ENCODE results near the gene RFXANK.
"Not testable (repeated sequence)": the region's sequence is repeated elsewhere in the genome, so short reads cannot be mapped to it uniquely, and the experiment has no call there.

Gene RFXANK

GRCh38 chr19:19204181-19204580, 12.1 kb downstream of the RFXANK start:
- DNase-seq (ENCODE audit: extremely low spot score, insufficient read length, low read depth) (no peak), FAIRE-seq (no peak)

- FAIRE-seq (no peak), DNase-seq (ENCODE audit: extremely low spot score, insufficient read length, low read depth) (no peak)
Observed at GRCh38 chr19:19205416-19206410, 13.7 kb downstream of the RFXANK start.

DNA sequence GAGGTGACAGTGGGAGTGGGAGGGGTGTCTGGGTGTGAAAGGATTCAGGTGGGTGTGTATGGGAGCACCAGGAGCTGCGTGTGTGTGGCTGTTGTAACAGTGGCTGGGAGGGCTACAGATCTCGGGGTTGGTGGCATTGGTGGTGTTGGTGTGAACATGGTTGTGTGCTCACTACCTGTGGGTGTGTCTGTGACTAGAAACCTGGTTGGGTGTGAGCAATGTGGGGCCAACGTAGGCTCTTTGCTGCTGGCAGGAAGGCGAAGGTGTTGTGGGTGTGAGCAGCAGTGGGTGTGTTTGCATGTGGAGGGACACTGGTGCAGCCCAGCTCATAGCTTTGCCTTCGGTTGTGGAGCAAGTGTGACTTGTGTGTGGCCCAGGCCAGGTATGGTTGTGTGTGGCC, 14.9 kb downstream of the RFXANK start:
- FAIRE-seq (no peak), DNase-seq (ENCODE audit: extremely low spot score, insufficient read length, low read depth) (no peak)

GRCh38 chr19:19207637-19208572, 15.8 kb downstream of the RFXANK start:
- no peak for DNase-seq (ENCODE audit: extremely low spot score, insufficient read length, low read depth)
- FAIRE-seq, result no peak

DNA sequence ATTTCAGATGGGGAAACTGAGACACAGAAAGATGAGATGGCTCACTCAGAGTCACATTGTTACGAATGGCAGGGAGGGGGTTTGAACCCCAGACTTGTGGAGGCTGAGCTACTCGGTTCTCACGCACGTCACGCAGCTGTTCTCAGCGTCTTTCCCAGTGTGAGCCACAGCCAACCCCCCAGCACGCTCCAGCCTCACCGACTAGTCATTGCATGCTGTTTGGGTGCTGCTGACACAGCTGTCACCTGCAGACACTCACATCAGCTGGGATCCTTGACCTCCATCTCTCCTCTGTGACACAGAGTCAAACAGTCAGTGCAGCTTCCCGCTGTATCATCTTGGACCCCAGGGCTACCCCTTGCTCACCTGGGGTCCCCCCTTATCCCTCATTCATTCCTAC, 17.3 kb downstream of the RFXANK start:
- no peak for DNase-seq (ENCODE audit: extremely low spot score, insufficient read length, low read depth)

GRCh38 chr19:19211499-19212420, 19.7 kb downstream of the RFXANK start, which contains the start of gene NCAN:
NCAN (plus strand) TSS chr19:19211958; CDS start chr19:19216954, 4,996 bp downstream.
- DNase-seq (ENCODE audit: extremely low spot score, insufficient read length, low read depth) (no peak), FAIRE-seq (no peak)

More for the DNA sequence above, 17.3 kb downstream of the RFXANK start:
- no peak for FAIRE-seq

- FAIRE-seq, result no peak
- no peak for DNase-seq (ENCODE audit: extremely low spot score, insufficient read length, low read depth)
Observed at GRCh38 chr19:19212916-19213315, 20.9 kb downstream of the RFXANK start.

DNA sequence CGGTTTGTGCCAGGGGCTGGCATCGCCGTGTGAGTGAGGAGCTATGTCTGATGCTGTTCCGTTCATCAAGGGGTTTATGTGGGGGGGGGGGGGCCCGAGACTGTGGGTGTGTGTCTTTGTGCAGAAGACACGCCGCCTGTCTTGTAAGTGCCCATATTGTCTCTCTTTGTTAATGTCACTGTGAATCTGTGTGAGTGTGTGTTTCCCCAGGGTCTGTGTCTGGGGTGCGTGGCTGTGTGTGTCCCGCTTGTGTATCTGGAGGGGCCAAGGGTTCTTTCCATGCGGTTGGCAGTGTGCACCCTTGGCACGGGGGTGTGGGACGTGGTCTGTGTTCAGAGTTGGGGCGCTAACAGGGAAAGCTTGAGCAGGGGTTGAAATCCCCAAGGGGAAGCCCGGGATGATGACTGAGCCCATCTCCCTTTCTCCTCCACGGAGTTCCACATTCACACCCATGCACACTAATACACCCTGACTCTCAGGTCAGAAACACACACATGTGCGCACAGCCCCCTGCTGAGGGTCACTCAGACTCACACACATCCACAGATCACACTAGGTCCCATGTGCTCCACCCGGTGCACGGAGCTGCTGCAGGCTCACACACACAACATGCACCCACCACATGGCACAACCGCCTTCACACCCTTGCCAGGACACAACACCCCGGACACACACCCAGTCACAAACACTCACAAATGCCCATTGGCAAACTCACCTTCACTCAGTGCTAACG, 21.5 kb downstream of the RFXANK start:
- DNase-seq (ENCODE audit: extremely low spot score, insufficient read length, low read depth) (no peak), FAIRE-seq (no peak)

DNA sequence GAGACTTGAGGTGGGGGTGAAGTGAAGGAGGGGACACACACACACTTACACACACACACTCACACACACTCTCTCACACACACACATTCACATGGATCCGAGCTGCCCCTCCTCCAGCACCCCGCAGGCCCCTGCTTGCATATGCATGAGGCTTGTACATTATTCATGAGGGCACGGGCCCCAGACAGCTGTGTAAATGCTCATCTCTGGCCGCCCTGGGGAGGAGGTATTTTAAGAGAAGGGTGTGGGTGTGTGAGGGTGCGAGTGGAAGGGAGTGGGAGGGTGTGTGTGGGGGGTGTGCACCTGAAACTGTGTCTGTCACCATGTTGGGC, 22.1 kb downstream of the RFXANK start:
- FAIRE-seq (no peak), DNase-seq (ENCODE audit: extremely low spot score, insufficient read length, low read depth) (no peak)

GRCh38 chr19:19214892-19215291, 22.8 kb downstream of the RFXANK start:
- DNase-seq (ENCODE audit: extremely low spot score, insufficient read length, low read depth), result no peak
- FAIRE-seq, result no peak

GRCh38 chr19:19215792-19216191, 23.7 kb downstream of the RFXANK start:
- DNase-seq (ENCODE audit: extremely low spot score, insufficient read length, low read depth), result no peak
- FAIRE-seq, result no peak

DNA sequence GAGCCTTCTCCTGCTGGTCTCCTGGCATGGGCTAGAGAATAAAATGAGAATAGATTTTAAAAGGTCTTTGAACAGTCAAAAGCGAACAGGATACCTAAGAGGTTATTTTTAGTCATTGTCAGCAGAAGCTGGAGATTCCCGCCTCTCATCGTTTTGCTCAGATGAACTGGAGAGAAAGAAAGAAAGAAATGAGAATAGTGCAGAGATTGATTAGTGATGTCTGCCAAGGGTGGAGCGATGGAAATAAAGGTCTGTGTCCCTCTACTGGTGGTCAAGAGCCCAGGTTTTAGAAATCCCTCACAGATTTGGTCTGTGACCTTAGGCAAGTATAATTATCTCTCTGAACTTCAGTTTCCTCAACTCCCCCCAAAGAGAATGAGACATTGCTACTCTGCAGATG, 25.0 kb downstream of the RFXANK start:
- FAIRE-seq (peak; percentile 35), DNase-seq (ENCODE audit: extremely low spot score, insufficient read length, low read depth) (no peak)

- DNase-seq (ENCODE audit: extremely low spot score, insufficient read length, low read depth) (no peak), FAIRE-seq (no peak)
Observed at GRCh38 chr19:19218911-19219310, 26.9 kb downstream of the RFXANK start.

- FAIRE-seq; DNase-seq (ENCODE audit: extremely low spot score, insufficient read length, low read depth): not testable (repeated sequence)
Observed at GRCh38 chr19:19221000-19221399, 28.9 kb downstream of the RFXANK start.

DNA sequence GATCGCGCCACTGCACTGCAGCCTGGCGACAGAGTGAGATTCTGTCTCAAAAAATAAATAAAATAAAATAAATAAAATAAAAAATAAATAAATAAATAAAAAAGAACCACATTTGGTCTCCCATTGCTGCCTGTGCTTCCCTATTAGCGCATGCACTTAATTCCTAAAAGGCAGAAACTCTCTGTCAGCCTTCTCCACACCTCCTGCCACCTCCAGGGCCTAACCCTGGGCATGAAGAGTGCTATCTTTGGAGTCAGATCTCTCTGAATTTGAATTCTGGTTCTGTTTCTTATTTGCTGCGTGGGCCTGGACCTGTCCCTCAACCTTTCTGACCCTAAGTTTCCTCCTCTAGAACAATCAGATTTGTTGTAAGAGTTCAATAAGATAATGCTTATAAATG, 31.0 kb downstream of the RFXANK start:
- FAIRE-seq, result no peak

DNA sequence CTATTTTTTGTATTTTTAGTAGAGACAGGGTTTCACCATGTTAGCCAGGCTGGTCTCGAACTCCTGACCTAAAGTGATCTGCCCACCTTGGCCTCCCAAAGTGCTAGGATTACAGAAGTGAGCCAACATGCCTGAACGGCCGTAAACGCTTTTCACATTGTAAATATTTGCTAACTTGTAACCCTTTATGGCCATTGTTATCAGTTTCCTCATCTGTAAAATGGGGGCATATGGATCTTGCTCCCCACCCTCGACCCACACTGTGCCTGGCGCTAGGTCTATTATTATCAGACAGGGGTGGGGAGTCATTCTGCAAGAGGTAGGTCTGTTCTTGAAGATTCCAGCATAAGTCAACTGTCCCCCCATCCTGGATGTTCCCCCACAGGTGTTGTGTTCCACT, 31.6 kb downstream of the RFXANK start:
- FAIRE-seq (no peak), DNase-seq (ENCODE audit: extremely low spot score, insufficient read length, low read depth) (no peak)

More for the DNA sequence above, 31.0 kb downstream of the RFXANK start:
- DNase-seq (ENCODE audit: extremely low spot score, insufficient read length, low read depth), result no peak

GRCh38 chr19:19224150-19224851, 32.2 kb downstream of the RFXANK start:
- FAIRE-seq (no peak), DNase-seq (ENCODE audit: extremely low spot score, insufficient read length, low read depth) (no peak)

GRCh38 chr19:19224852-19225494, 32.9 kb downstream of the RFXANK start:
- DNase-seq (ENCODE audit: extremely low spot score, insufficient read length, low read depth), result peak; percentile 74
- FAIRE-seq, result no peak

All from GM18507 (cell line).